Measurements from ENCODE around the gene PLXNB1. TPM values are rescaled to one million over a fixed set of nuclear protein-coding genes. Genes with fewer than 3 reads are reported as not detected.

PLXNB1 gene
- total and polyA plus RNA-seq, 2 of the 13 experiments (the other 11 are each of a cell fraction or from before 2014, with no cell fraction given), result 86.0 to 143 TPM

- TF ChIP-seq KDM4B (CRISPR knock-in tag; IDR thresholded peaks at IDR 0.05) (no peak), RERE (CRISPR knock-in tag; IDR thresholded peaks at IDR 0.05; ENCODE audit: low read depth) (no peak), CEBPB (IDR thresholded peaks at IDR 0.05; ENCODE audit: borderline replicate concordance, low read depth, low read length) (no peak), ZIK1 (CRISPR knock-in tag; IDR thresholded peaks at IDR 0.05; ENCODE audit: borderline replicate concordance, low read depth) (peak; percentile 84; the same call in 1 of the 2 replicates), TEAD3 (CRISPR knock-in tag; optimal IDR thresholded peaks at IDR 0.05; ENCODE audit: borderline replicate concordance) (peak; percentile 29), CREB3 (CRISPR knock-in tag; IDR thresholded peaks at IDR 0.05) (no peak), ZBTB7A (CRISPR knock-in tag; IDR thresholded peaks at IDR 0.05) (0 out of 2 replicates have a peak, but pooled peaks have one; percentile 28), POGK (CRISPR knock-in tag; conservative IDR thresholded peaks at IDR 0.05) (peak; percentile 64), ZFY (CRISPR knock-in tag; IDR thresholded peaks at IDR 0.05) (peak; percentile 94), ZNF549 (CRISPR knock-in tag; IDR thresholded peaks at IDR 0.05) (no peak), SNRNP70 (IDR thresholded peaks at IDR 0.05; ENCODE audit: low read depth, low read length) (no peak), HDAC1 (CRISPR knock-in tag; IDR thresholded peaks at IDR 0.05) (peak; percentile 88), ZNF101 (CRISPR knock-in tag; IDR thresholded peaks at IDR 0.05; ENCODE audit: borderline replicate concordance, low read depth) (no peak), GPBP1L1 (CRISPR knock-in tag; IDR thresholded peaks at IDR 0.05) (no peak), ZBTB25 (CRISPR knock-in tag; IDR thresholded peaks at IDR 0.05) (peak; percentile 89; the same call in 1 of the 2 replicates), ZNF790 (CRISPR knock-in tag; IDR thresholded peaks at IDR 0.05; ENCODE audit: borderline replicate concordance) (no peak), RFXANK (CRISPR knock-in tag; IDR thresholded peaks at IDR 0.05) (no peak), XRCC5 (optimal IDR thresholded peaks at IDR 0.05; ENCODE audit: low read length) (peak; percentile 43), ZNF335 (CRISPR knock-in tag; IDR thresholded peaks at IDR 0.05) (peak; percentile 88; the same call in 1 of the 2 replicates)
Measured at GRCh38 chr3:48439820-48440589, 10.1 kb upstream of the PLXNB1 start, which contains the start of the genes CCDC51 and TMA7 (continued).

Data from HepG2 (cell line).